ENCODE measurements around the gene ZBTB43. TPM values are rescaled to one million over a fixed set of nuclear protein-coding genes. Genes with fewer than 3 reads are reported as not detected.

Gene ZBTB43
- total RNA-seq, 4 donors from 2014 or later = 26.9 to 153 (median 35.6) TPM

GRCh38 chr9:126877418-126877817 is 72.6 kb downstream of the ZBTB43 start:
- intact Hi-C loops (cut with DNase I; ENCODE audit: low total_unique reads) = no loop called here
- no peak overlapping the region for H3K4me3 ChIP-seq (ENCODE audit: low read depth, poor library complexity, severe bottlenecking)
- WGBS, 2 donors = 89 to 95% methylated on average over 9 of the region's 9 CpGs
- no peak for TF ChIP-seq POLR2A (IDR thresholded peaks at IDR 0.05)
- TF ChIP-seq, protein P1, sequence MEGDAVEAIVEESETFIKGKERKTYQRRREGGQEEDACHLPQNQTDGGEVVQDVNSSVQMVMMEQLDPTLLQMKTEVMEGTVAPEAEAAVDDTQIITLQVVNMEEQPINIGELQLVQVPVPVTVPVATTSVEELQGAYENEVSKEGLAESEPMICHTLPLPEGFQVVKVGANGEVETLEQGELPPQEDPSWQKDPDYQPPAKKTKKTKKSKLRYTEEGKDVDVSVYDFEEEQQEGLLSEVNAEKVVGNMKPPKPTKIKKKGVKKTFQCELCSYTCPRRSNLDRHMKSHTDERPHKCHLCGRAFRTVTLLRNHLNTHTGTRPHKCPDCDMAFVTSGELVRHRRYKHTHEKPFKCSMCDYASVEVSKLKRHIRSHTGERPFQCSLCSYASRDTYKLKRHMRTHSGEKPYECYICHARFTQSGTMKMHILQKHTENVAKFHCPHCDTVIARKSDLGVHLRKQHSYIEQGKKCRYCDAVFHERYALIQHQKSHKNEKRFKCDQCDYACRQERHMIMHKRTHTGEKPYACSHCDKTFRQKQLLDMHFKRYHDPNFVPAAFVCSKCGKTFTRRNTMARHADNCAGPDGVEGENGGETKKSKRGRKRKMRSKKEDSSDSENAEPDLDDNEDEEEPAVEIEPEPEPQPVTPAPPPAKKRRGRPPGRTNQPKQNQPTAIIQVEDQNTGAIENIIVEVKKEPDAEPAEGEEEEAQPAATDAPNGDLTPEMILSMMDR (IDR thresholded peaks at IDR 0.05) = no peak
- no peak for DNase-seq (ENCODE audit: low spot score in 2 of 2)

DNA sequence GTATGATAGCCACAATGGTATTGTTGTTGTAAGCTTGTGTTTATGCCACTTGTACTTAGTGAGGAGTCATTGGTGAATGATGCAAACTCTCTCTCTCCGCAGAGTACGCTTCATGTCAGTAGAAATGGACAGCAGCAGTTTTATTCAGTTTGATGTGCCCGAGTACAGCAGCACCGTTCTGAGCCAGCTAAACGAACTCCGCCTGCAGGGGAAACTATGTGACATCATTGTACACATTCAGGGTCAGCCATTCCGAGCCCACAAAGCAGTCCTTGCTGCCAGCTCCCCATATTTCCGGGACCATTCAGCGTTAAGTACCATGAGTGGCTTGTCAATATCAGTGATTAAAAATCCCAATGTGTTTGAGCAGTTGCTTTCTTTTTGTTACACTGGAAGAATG is 74.4 kb downstream of the ZBTB43 start:
- WGBS, 2 donors = 77 to 83% methylated on average over 9 of the region's 9 CpGs
- intact Hi-C loops (cut with DNase I; ENCODE audit: low total_unique reads) = no loop called here
- DNase-seq (ENCODE audit: low spot score in 2 of 2) = no peak
- TF ChIP-seq, protein P1 (IDR thresholded peaks at IDR 0.05) = no peak
- no peak for TF ChIP-seq POLR2A (IDR thresholded peaks at IDR 0.05)
- no peak overlapping the region for H3K4me3 ChIP-seq (ENCODE audit: low read depth, poor library complexity, severe bottlenecking)

- DNase-seq (ENCODE audit: low spot score in 2 of 2) = no peak
- 91 to 95% methylated on average over 23 of the region's 23 CpGs for WGBS, 2 donors
- intact Hi-C loops (cut with DNase I; ENCODE audit: low total_unique reads) = no loop called here
- H3K4me3 ChIP-seq (ENCODE audit: low read depth, poor library complexity, severe bottlenecking) = no peak overlapping the region
- TF ChIP-seq, protein P1 (IDR thresholded peaks at IDR 0.05) = no peak
- no peak for TF ChIP-seq POLR2A (IDR thresholded peaks at IDR 0.05)
Observed at GRCh38 chr9:126880226-126880946, 75.5 kb downstream of the ZBTB43 start.

- WGBS, 2 donors = 75 to 82% methylated on average over 6 of the region's 6 CpGs
- DNase-seq (ENCODE audit: low spot score in 2 of 2) = no peak
- intact Hi-C loops (cut with DNase I; ENCODE audit: low total_unique reads) = no loop called here
- TF ChIP-seq POLR2A (IDR thresholded peaks at IDR 0.05) = no peak
- TF ChIP-seq, protein P1 (IDR thresholded peaks at IDR 0.05) = no peak
- H3K4me3 ChIP-seq (ENCODE audit: low read depth, poor library complexity, severe bottlenecking) = no peak overlapping the region
Observed at GRCh38 chr9:126880947-126881332, 76.1 kb downstream of the ZBTB43 start.

- H3K4me3 ChIP-seq (ENCODE audit: low read depth, poor library complexity, severe bottlenecking) = no peak overlapping the region
- no peak for DNase-seq (ENCODE audit: low spot score in 2 of 2)
- intact Hi-C loops (cut with DNase I; ENCODE audit: low total_unique reads) = no loop called here
- TF ChIP-seq POLR2A (IDR thresholded peaks at IDR 0.05) = no peak
- TF ChIP-seq, protein P1 (IDR thresholded peaks at IDR 0.05) = no peak
- WGBS, 2 donors = 87 to 91% methylated on average over 11 of the region's 11 CpGs
Observed at GRCh38 chr9:126882746-126883145, 77.9 kb downstream of the ZBTB43 start.

DNA sequence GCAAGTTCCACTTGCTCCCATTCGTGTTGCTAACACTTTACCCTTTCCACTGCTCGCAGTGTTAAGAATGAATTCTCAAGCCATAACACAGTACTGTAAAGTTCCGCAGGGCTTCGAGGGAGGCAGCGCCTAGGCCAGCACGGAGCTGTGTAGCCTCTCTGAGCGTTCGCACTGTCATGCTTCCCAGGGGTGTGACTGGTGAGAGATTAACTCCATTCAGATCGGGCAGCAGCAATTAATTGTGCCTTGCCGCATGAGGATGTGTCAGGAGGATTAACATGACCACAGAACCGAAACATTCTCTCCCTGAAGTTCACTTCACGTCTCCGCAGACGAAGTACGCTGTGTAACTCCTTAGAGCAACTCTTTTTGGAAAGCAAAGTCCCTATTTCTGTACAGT is 78.8 kb downstream of the ZBTB43 start:
- intact Hi-C loops (cut with DNase I; ENCODE audit: low total_unique reads) = no loop called here
- 80 to 82% methylated on average over 15 of the region's 15 CpGs for WGBS, 2 donors
- no peak overlapping the region for H3K4me3 ChIP-seq (ENCODE audit: low read depth, poor library complexity, severe bottlenecking)
- DNase-seq (ENCODE audit: low spot score in 2 of 2) = no peak
- no peak for TF ChIP-seq POLR2A (IDR thresholded peaks at IDR 0.05)
- TF ChIP-seq, protein P1 (IDR thresholded peaks at IDR 0.05) = no peak
